GM12875 (cell line): ENCODE data around the gene PCLO.

ENCODE experiments used
- H3K4me3 ChIP-seq: one replicate; pipeline ENCODE4 v1.5.1; 2011; ENCODE audit warnings: low read depth, low read length, control low read depth
- TF ChIP-seq, protein P1 (sequence below): IDR thresholded peaks from 2 replicates; pipeline ENCODE4 v1.5.1; 2011; ENCODE audit warnings: low read depth, mild to moderate bottlenecking, control low read depth, inconsistent platforms, low read length, moderate library complexity, borderline replicate concordance; ENCODE audit not compliant: insufficient read depth

Gene PCLO

DNA sequence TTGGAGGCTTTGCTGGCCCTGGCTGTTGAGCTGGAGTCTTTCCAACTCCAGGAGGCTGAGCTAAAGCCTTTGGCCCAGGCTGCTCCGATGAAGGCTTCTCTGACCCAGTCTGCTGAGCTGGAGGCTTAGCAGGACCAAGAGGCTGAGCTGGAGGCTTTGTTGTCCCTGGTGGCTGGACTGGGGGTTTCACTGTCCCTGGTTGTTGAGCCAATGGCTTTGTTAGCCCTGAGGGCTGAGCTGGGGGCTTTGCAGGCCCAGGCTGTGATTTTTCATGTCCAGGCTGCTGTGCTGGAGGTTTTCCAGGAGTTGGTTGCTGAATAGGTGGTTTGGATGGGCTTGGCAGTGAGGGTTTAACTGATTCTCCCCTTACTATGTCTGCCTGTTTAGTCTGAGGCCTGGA is 7.3 kb downstream of the PCLO start:
- TF ChIP-seq, protein P1, sequence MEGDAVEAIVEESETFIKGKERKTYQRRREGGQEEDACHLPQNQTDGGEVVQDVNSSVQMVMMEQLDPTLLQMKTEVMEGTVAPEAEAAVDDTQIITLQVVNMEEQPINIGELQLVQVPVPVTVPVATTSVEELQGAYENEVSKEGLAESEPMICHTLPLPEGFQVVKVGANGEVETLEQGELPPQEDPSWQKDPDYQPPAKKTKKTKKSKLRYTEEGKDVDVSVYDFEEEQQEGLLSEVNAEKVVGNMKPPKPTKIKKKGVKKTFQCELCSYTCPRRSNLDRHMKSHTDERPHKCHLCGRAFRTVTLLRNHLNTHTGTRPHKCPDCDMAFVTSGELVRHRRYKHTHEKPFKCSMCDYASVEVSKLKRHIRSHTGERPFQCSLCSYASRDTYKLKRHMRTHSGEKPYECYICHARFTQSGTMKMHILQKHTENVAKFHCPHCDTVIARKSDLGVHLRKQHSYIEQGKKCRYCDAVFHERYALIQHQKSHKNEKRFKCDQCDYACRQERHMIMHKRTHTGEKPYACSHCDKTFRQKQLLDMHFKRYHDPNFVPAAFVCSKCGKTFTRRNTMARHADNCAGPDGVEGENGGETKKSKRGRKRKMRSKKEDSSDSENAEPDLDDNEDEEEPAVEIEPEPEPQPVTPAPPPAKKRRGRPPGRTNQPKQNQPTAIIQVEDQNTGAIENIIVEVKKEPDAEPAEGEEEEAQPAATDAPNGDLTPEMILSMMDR: no peak

DNA sequence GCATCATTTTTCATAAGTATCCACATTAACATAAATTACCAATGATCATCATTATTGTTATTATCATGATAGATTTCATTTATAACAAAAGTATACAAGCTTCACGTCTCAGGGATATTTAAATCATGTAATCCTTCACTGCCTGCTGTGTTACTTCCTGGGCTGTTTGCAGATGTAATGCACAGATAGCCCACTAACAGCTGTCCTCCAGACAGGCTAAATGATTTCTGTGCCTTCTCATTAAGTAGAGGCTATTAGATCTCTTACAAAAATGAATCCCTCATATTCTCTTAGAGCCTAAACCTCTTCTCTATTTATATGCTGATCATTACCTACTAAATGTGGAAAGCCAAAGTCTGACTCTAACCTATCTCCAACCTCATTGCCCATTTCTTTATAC is 9.3 kb downstream of the PCLO start:
- TF ChIP-seq, protein P1: no peak
- H3K4me3 ChIP-seq: no peak overlapping the region

More for the DNA sequence above, 7.3 kb downstream of the PCLO start:
- H3K4me3 ChIP-seq: no peak overlapping the region

DNA sequence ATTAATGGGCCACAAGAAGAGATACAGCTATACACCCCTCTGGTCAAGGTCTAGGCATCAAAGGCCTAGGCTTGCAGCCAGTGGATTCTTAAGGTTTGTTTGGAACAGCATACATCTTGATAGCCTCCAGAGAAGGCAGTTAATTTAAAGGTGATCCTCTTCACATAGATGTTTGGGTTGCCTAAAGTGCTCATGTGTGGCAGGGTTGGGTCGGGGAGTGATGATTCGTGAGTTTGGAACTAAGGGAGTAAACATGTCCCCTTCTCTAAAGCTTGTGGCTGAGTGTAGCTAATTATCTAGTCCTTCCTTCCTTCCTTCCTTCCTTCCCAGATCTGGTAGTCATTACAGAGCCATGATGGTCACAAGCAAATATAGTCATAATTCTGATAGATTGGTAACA is 12.4 kb downstream of the PCLO start:
- H3K4me3 ChIP-seq: no peak overlapping the region
- TF ChIP-seq, protein P1: no peak

DNA sequence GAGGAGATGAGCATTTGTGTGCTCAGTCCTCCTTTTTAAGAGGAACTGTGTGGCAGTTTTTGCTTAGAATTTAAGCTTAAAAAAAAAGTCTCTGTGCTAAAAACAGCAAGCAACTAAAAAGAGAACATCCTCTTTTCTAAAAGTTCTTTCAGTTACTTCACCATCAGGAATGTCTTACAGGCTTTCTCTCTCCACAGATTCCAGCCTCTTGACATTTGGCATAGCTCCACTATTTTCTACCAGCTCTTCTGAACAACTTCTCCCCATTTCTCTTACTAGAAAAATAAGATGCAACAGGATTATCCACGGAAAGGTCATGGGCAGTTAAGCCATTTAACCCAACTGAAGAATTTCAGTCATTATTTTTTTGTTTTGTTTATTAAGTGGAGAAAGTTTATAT is 13.2 kb downstream of the PCLO start:
- no peak overlapping the region for H3K4me3 ChIP-seq
- TF ChIP-seq, protein P1: no peak

DNA sequence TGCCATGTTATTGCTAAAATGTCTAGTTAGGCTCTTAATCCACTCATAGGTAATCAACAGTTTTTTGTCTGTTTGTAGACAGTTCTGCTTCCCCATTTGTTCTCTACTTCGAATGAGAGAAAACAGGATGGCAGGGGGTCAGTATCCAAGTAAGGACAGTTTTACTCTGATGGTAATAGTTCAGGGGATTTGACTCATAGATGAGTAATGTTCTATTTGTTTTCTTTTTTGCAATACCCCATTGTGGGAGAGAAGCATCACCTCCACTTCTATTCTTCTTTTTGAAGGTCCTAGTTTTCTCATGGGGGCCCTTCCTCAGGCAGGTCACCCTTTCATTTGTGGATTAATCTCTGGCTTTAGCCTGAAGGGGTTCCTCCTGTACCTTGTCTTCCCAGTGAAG is 13.9 kb downstream of the PCLO start:
- TF ChIP-seq, protein P1: no peak
- H3K4me3 ChIP-seq: no peak overlapping the region

DNA sequence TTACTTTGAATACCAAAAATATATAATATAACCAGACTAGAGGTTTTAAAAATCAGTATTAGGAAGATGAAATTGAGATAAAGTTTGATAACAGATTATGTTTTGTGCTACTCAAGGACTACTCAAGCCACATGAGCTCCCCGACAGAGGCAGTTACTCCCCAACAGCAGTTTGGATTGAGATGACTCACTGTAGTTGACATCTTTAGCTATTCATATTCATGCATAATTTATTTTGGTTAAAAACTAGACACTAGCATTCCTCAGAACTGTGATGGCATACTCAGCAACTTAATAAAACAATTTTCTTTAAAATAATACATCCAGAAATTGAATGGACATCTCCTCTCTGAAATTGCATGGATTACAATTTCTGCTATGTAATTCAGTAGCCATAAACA is 19.6 kb downstream of the PCLO start:
- TF ChIP-seq, protein P1: no peak
- no peak overlapping the region for H3K4me3 ChIP-seq

DNA sequence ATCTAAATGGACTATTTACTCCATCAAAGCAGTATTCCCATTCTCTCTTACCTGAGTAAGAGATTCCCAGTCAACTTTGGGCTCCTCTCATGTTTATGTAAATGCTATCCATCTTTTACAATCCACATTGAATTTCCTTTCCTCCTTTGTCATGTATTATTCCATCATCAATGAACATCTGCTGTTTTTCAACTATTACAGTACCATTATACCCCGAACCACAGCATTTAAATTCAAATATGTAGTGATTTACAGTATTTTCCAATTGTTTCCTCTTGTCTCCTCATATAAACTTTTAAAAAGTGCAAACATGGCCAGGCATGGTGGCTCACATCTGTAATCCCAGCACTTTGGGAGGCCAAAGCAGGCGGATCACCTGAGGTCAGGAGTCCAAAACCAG is 20.3 kb downstream of the PCLO start:
- TF ChIP-seq, protein P1: no peak

More for the DNA sequence above, 20.3 kb downstream of the PCLO start:
- no peak overlapping the region for H3K4me3 ChIP-seq
